GM18867 (cell line): Measurements from ENCODE around the gene RASA4.
"Not testable (repeated sequence)": the region's sequence is repeated elsewhere in the genome, so short reads cannot be mapped to it uniquely, and the experiment has no call there.

Source experiments
- ATAC-seq: cut with Tn5 transposase; IDR thresholded peaks from one replicate; pipeline ENCODE4 v1.9.1; 2021; ENCODE audit warnings: mild to moderate bottlenecking, moderate library complexity; ENCODE audit not compliant: unreplicated experiment

Gene RASA4

GRCh38 chr7:102544372-102544771 is 72.2 kb downstream of the RASA4 start:
- not testable (repeated sequence) for ATAC-seq

DNA sequence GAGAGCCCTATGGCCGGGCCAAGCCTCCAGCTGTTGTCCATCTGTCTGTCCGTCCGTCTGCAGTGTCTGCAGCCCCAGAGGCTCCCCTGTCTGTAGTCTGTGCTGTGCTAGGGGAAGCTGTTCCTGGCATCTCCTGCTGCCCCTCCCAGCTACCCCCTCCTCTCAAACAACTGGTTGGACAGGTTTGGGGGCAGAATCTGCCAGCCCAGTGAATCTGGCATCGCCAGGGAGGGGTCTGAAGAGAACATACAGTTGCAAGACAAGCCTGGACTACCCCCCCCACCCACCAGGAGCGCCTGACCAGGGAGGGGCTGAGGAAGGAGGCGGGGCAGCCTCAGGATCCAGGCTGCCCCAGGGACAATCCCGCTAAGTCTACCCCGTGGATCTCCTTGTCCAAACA is 73.0 kb downstream of the RASA4 start, which contains the start of gene UPK3BL2:
Gene UPK3BL2, minus strand, starts transcription at position 101 of the 400 bp plus-strand sequence. Its CDS starts 60 bp downstream, at position 41.
- ATAC-seq: not testable (repeated sequence)

GRCh38 chr7:102542771-102543170 is 73.8 kb downstream of the RASA4 start:
- ATAC-seq: not testable (repeated sequence)

DNA sequence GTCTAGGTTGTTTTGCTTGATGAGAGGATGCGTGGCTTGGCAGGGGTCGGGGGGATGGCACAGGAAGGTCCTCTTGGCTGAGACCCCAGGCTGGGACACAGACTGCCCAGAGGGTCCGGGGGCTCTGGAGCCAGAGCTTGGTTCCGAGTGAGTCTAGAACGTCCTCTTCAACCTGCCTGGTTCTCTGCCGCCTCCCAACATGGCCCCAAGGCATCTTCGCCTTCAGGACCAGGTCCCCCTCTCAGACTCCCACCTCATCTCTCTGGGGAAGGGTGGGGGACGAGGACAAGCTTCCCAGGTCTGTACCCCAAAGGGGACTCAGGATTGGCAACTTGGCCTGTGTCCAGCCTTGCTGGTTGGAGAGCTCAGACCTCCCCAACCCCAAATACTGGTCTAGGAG is 74.5 kb downstream of the RASA4 start:
- not testable (repeated sequence) for ATAC-seq

DNA sequence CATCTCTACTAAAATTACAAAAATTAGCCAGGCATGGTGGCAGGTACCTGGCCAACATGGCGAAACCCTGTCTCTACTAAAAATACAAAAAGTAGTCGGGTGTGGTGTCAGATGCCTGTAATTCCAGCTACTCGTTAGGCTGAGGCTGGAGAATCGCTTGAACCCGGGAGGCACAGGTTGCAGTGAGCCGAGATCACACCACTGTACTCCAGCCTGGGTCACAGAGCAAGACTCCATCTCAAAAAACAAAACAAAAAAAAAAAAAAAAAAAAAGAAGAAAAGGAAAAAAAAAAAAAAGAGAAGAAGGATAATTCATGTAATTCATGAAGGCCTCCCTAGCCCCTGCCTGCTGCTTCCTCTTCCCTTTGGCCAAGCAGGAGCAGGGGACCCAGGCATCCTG is 76.0 kb downstream of the RASA4 start:
- not testable (repeated sequence) for ATAC-seq

DNA sequence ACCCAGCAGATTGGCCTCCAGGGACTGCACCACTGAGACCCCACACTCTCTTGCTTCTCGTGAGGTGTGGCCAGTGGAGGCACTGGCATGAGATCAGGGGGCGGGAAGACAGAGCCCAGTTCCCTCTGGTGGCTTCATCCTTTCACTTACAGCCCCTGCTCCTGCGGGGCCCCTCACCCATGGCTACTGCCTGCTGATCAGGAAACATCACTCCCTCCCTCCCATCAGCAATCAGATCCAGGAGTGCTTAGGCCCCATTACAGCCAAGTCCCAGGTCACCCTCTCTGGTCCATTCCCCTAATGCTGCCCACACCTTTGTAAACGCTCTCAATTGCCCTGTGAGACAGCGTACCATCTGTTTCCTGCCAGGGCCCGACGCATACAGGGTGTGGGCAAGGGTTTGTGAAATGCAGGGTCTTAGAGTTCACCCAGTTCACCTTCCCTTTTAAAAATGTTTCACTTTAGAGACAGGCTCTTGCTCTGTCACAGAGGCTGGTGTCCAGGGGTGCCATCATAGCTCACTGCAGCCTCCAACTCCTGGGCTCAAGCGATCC is 81.4 kb downstream of the RASA4 start:
- ATAC-seq: not testable (repeated sequence)

DNA sequence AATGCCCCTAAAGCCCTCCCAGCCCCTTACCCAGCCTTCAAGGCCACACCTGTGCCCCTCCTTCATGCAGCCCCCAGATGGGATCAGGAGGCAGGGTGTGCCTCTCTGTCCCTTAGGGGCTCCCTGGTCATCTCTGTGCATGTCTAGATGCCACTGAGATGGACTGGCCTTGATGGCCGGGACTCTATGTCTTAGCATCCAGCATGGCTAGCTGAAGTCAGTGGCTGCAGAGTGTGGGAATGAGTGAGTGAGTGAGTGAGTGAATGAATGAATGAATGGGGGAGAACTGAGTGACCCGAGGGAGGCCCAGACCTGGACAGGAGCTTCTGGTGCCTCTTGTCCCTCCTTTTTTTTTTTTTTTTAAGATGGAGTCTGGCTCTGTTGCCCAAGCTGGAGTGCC is 84.4 kb downstream of the RASA4 start:
- ATAC-seq: not testable (repeated sequence)

DNA sequence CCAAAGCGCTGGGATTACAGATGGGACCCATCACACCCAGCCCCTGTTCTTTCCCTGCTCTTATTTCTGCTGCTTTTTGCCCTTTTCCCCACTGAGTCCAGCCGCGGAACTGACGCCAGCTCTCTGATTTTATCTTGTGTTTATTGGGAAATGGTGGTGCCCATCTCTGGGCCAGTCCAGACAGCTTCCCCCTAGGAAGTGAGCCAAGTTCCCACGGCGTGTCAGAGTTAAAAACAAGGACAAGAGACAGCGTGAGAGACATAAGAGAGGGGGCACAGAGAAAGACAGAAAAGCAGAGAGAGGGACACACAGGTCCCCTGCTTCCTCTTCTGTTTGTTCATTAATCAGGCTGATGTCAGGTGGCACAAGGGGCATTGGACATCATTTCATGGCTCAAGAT is 85.0 kb downstream of the RASA4 start:
- ATAC-seq: not testable (repeated sequence)

- ATAC-seq: not testable (repeated sequence)
Measured at GRCh38 chr7:102527822-102528793, 88.4 kb downstream of the RASA4 start.

DNA sequence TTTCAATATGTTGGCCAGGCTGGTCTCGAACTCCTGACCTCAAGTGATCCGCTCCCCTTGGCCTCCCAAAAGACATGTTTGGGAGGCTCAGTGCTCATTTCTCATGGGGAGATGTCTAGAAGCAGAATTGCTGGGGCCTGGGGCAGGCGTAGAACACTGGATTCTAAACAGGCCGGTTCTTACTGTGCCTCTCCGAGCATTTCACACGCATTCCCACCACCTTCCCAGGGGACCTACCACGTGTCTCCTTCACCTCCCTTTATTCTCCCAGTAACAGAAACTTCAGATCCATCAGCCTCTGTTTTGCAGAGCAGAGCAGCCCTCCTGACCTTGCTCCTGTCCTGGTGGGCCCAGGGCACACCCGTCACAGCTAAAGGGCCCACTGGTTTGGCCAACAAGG is 89.4 kb downstream of the RASA4 start:
- not testable (repeated sequence) for ATAC-seq

DNA sequence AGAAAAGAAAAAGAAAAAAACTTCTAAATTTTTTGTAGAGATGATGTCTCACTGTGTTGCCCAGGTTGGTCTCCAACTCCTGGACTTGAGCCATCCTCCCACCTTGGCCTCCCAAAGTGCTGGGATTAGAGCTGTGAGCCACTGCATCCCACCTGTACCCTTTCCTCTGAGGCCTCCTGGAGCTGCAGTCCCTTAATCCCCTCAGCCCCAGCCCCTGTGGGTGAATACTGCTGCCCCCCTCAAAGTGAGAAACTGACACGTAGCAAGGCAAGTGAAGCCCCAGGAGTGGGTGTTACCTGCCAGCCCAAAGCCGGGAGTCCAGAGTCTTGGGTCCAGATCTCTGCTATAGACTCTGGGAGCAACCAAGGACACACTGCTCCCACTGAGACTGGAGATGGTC is 91.8 kb downstream of the RASA4 start:
- ATAC-seq: not testable (repeated sequence)
